Sigmoid colon (tissue), 7 donors: ENCODE data around the gene SLIT3. TPM values are rescaled to one million over a fixed set of nuclear protein-coding genes. Genes with fewer than 3 reads are reported as not detected.

ENCODE experiments used
- DNase-seq: peaks from one replicate; pipeline ENCODE4 v3.0.0-alpha.2; 2019
- H3K27ac ChIP-seq, 4 donors: fragments of 200-600 bp; sonication (generic); one replicate each; pipeline ENCODE4 v1.5.1; 2016 to 2019; ENCODE audit warnings: mild to moderate bottlenecking in 1 of 4
- H3K27me3 ChIP-seq, 3 donors: fragments of 200-600 bp; sonication (generic); one replicate each; pipeline ENCODE4 v1.5.1; 2019; ENCODE audit warnings: mild to moderate bottlenecking in 1 of 3
- H3K36me3 ChIP-seq, 4 donors: fragments of 200-600 bp; sonication (generic); one replicate each; pipeline ENCODE4 v1.5.1; 2016 to 2019
- H3K4me1 ChIP-seq, 4 donors: fragments of 200-600 bp; sonication (generic); one replicate each; pipeline ENCODE4 v1.5.1; 2017 to 2019
- H3K4me3 ChIP-seq, 4 donors: fragments of 200-600 bp; sonication (generic); one replicate each; pipeline ENCODE4 v1.5.1; 2017 to 2019; ENCODE audit warnings: mild to moderate bottlenecking in 2 of 4, moderate library complexity in 1 of 4
- H3K9me3 ChIP-seq, 4 donors: fragments of 200-600 bp in 3 of 4; sonication (generic) in 3 of 4; one replicate each; pipeline versions ENCODE4 v1.5.1 to v1.6.1; 2013 to 2019
- EP300 ChIP-seq, 4 donors: sonication (generic); formaldehyde crosslinking; IDR thresholded peaks; one replicate each; pipeline ENCODE4 v1.6.1; 2017; ENCODE audit warnings: antibody characterized with exemption in 4 of 4
- POLR2A ChIP-seq, 2 donors: fragments of 450-650 bp; IDR thresholded peaks; one replicate each; pipeline ENCODE4 v1.6.1; 2016; ENCODE audit warnings: antibody characterized with exemption in 2 of 2, mild to moderate bottlenecking in 2 of 2, moderate library complexity in 2 of 2
- POLR2AphosphoS5 ChIP-seq, 4 donors: sonication (generic); formaldehyde crosslinking; IDR thresholded peaks; one replicate each; pipeline ENCODE4 v1.6.1; 2017; ENCODE audit warnings: antibody characterized with exemption in 4 of 4
- WGBS, 2 donors: extraction: QIAGEN DNeasy Blood & Tissue Kit; methylation state at CpG; one replicate each; pipeline ENCODE4 v1.1.7; 2013; 5-methylcytosine and 5-hydroxymethylcytosine counted together
- intact Hi-C: fragments of 100-400 bp; cut with DNase I; formaldehyde crosslinking; loops from one replicate; pipeline ENCODE4 v1.15.1; 2023
- polyA plus RNA-seq, 3 donors: library from polyadenylated mRNA; stranded (reverse); fragments of 200-250 nt; gene quantifications; one replicate each; pipeline ENCODE4 v1.2.3, GENCODE V29; 2013
- total RNA-seq, 4 donors: library from RNA; depleted of rRNA; stranded (reverse); fragments of >200 nt; gene quantifications; one replicate each; pipeline ENCODE4 v1.1.0, GENCODE V29; 2016
- TF ChIP-seq, protein P1 (sequence below), 4 experiments: fragments of 450-650 bp in 3 of 4; fragments of 200-600 bp in 1 of 4; IDR thresholded peaks; one replicate each; pipeline ENCODE4 v1.5.1; 2016 to 2019; ENCODE audit warnings: antibody characterized with exemption in 4 of 4, mild to moderate bottlenecking in 3 of 4, moderate library complexity in 2 of 4
- donor health status: healthy with polysubstance abuse.
- donor health status: Bipolar disorder and iron deficiency.
- donor health status: healthy.

The SLIT3 gene
- total and polyA plus RNA-seq, 7 donors, result 0.23 to 46.3 (median 30.0) TPM

DNA sequence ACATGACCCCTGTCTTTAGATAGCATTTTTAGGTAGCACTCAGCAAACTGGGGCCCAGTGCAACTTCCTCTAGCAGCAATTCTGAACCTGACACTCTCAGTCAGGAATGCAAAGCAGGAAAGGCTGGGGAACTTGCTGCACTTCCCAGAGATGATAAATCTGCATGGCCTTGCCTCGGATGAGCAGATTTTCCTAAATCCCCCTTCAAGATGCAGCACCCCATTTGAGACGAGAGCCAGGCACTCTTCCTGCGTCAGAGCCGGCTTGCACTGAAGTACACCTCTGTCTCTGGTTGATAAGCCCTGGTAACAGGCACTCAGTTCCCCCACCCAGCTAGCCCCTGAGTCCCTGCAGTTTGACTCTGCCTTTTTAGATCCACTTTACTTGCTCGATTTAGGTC, 425.1 kb downstream of the SLIT3 start:
- Histone ChIP-seq H3K27ac (no peak overlapping the region), H3K4me1 (no peaks in the 10 kb centered on the region), H3K9me3 (no peaks in the 10 kb centered on the region), H3K36me3 (no peaks in the 10 kb centered on the region), H3K4me3 (no peak overlapping the region), H3K27me3 (no peaks in the 10 kb centered on the region)
- intact Hi-C loops, result no loop called here
- no peak for TF ChIP-seq EP300 (IDR thresholded peaks at IDR 0.05)
- no peak for TF ChIP-seq POLR2A (IDR thresholded peaks at IDR 0.05)
- TF ChIP-seq, protein P1, sequence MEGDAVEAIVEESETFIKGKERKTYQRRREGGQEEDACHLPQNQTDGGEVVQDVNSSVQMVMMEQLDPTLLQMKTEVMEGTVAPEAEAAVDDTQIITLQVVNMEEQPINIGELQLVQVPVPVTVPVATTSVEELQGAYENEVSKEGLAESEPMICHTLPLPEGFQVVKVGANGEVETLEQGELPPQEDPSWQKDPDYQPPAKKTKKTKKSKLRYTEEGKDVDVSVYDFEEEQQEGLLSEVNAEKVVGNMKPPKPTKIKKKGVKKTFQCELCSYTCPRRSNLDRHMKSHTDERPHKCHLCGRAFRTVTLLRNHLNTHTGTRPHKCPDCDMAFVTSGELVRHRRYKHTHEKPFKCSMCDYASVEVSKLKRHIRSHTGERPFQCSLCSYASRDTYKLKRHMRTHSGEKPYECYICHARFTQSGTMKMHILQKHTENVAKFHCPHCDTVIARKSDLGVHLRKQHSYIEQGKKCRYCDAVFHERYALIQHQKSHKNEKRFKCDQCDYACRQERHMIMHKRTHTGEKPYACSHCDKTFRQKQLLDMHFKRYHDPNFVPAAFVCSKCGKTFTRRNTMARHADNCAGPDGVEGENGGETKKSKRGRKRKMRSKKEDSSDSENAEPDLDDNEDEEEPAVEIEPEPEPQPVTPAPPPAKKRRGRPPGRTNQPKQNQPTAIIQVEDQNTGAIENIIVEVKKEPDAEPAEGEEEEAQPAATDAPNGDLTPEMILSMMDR (IDR thresholded peaks at IDR 0.05), result no peak
- TF ChIP-seq POLR2AphosphoS5 (IDR thresholded peaks at IDR 0.05), result no peak
- no peak for DNase-seq
- 50 to 64% methylated on average over 5 of the region's 5 CpGs for WGBS, 2 donors

DNA sequence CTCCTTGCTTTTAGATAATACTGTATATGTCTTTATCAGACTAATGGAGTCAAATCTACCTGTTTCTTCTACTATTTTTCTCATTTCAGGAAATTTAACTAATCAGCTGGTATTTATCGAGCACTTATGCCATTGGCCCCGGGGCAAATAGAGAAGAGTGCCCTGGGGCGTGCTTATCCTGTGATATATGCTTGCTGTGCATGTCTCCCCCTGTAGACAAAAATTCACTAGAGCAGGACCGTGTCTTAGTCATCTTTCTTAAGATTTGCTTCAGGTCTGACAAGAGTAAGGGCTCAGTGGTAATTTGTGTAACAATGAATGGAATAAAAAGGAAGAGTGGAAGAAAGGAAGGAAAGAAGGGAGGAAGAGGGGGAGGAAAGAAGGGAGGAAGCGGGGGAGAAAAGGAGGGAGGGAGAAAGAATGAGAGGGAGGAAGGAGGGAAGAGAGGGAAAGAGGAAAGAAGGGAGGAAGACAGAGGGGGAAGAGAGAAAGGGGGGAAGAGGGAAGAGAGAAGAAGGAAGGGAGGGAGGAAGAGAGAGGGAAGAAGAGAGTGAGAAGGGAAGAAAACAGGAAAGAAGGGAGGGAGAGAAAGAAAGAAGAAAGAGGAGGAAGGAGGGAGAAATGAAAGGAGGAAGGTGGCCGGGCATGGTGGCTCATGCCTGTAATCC, 426.1 kb downstream of the SLIT3 start:
- Histone ChIP-seq H3K27ac (no peak overlapping the region), H3K9me3 (no peaks in the 10 kb centered on the region), H3K4me1 (peaks cover 0 to 7% (median 0%) of the 10 kb centered on the region in 4 donors), H3K36me3 (no peaks in the 10 kb centered on the region), H3K4me3 (no peak overlapping the region), H3K27me3 (no peaks in the 10 kb centered on the region)
- no peak for TF ChIP-seq POLR2AphosphoS5 (IDR thresholded peaks at IDR 0.05)
- TF ChIP-seq, protein P1 (IDR thresholded peaks at IDR 0.05), result no peak
- TF ChIP-seq POLR2A (IDR thresholded peaks at IDR 0.05), result no peak
- no peak for TF ChIP-seq EP300 (IDR thresholded peaks at IDR 0.05)
- no peak for DNase-seq
- 49 to 67% methylated on average over 6 of the region's 6 CpGs for WGBS, 2 donors
- intact Hi-C loops, result no loop called here

DNA sequence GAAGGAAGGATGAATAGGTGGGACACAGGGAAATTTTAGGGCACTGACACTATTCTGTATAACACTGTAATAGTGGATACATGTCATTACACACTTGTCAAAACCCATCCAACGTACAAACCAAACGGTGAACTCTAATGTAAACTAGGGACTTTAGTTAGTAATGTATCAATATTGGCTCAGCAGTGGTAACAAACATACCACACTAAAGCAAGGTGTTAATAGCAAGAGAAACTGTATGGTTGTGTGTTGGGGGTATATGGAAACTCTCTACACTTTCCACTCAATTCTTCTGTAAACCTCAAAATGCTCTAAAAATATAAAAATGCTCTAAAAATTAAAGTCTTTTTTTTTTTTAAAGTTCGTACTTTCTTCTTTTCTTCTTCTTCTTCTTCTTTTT, 428.7 kb downstream of the SLIT3 start:
- Histone ChIP-seq H3K4me1 (peaks cover 0 to 12% (median 2%) of the 10 kb centered on the region in 4 donors), H3K36me3 (no peaks in the 10 kb centered on the region), H3K27ac (no peak overlapping the region), H3K27me3 (no peaks in the 10 kb centered on the region), H3K9me3 (no peaks in the 10 kb centered on the region), H3K4me3 (no peak overlapping the region)
- TF ChIP-seq, protein P1 (IDR thresholded peaks at IDR 0.05), result no peak
- TF ChIP-seq POLR2A (IDR thresholded peaks at IDR 0.05), result no peak
- TF ChIP-seq POLR2AphosphoS5 (IDR thresholded peaks at IDR 0.05), result no peak
- TF ChIP-seq EP300 (IDR thresholded peaks at IDR 0.05), result no peak
- 53 to 63% methylated on average over 3 of the region's 3 CpGs for WGBS, 2 donors
- intact Hi-C loops, result no loop called here
- DNase-seq, result no peak

DNA sequence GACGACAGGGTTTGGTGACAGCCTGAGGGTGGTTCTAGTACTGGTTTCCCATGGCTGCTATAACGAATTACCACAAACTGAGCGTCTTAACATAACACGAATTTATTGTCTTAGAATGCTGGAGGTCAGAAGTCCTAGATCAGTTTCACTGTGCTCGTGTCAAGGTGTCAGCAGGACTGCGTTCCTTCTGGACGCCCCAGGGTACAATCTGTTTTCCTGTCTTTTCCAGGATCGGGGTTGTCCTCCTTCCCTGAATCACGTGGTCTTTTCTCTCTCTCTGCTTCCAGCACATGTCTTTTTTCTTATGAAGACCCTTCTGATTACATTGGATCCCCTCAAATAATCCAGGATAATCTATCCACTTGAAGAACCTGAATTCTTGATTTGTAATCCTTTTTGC, 430.0 kb downstream of the SLIT3 start:
- no peak overlapping the region for H3K4me3 ChIP-seq
- DNase-seq, result no peak
- H3K9me3 ChIP-seq, result no peaks in the 10 kb centered on the region
- no peak for TF ChIP-seq POLR2AphosphoS5 (IDR thresholded peaks at IDR 0.05)
- TF ChIP-seq, protein P1 (IDR thresholded peaks at IDR 0.05), result no peak
- 73 to 75% methylated on average over 9 of the region's 9 CpGs for WGBS, 2 donors
- intact Hi-C loops, result no loop called here
- no peaks in the 10 kb centered on the region for H3K27me3 ChIP-seq
- peaks cover 0 to 12% (median 2%) of the 10 kb centered on the region in 4 donors for H3K4me1 ChIP-seq
- no peak overlapping the region for H3K27ac ChIP-seq
- no peaks in the 10 kb centered on the region for H3K36me3 ChIP-seq
